ENCODE measurements around the gene CDO1.
"Not testable (repeated sequence)": the region's sequence is repeated elsewhere in the genome, so short reads cannot be mapped to it uniquely, and the experiment has no call there.

Gene CDO1

DNA sequence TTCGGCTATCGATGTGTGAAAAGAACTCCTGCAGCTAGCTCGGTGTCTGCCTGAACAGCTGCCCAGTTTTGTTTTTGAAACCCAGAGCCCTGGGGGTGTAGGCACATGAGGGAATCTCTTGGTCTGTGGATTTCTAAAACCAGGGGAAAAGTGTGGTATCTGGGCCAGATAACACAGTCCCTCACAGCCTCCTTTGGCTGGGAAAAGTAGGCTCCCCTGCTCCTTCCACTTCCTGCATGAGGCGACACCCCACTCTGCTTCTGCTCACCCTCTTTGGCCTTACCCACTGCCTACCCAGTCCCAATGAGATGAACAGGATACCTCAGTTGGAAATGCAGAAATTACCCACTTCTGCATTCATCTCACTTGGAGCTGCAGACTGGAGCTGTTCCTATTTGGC is 9.5 kb upstream of the CDO1 start:
- no peak for DNase-seq

DNA sequence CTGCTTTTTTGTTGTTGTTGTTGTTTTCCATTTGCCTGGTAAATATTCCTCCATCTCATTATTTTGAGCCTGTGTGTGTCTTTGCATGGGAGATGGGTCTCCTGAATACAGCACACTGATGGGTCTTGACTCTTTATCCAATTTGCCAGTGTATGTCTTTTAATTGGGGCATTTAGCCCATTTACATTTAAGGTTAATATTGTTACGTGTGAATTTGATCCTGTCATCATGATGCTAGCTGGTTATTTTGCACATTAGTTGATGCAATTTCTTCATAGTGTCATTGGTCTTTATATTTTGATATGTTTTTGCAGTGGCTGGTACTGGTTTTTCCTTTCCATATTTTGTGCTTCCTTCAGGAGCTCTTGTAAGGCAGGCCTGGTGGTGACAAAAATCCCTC is 8.5 kb upstream of the CDO1 start:
- DNase-seq = not testable (repeated sequence)

DNA sequence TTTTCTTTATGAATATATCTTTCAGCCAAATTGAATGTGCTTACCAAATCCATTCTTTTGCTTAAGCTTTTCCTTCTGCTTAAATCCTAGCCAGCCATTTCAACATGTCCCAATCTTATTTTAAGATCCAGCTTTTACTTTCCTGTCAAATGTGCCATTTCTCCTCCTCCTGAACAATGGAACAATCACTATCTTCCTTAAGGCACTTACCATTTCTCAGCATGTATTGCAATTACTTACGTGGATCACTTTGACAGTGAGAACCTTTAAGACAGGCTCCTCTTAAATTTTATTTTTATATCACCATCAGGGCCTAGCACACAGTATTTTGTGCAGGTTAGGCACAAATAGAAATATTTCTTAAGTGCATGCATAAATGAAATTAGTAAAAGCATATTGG is 4.4 kb upstream of the CDO1 start:
- DNase-seq = no peak

DNA sequence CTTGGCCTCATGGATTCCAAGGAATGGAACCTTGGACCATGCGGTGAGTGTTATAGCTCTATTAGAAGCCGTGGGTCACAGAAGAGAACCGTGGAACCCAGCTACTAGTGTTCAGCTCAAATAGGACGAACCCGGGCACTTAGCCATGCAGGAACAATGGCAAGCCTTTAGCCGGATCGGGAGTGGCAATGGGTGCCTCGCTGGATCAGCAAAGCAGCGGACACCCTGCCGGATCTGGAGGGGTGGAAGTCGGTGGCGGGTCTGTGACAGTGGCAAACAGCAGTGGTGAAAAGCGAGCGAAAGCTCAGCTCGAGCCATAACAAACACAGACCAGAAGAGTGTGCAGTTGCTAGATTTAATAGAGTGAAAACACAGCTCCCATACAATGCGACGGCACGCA is 2.4 kb upstream of the CDO1 start:
- DNase-seq = no peak

DNA sequence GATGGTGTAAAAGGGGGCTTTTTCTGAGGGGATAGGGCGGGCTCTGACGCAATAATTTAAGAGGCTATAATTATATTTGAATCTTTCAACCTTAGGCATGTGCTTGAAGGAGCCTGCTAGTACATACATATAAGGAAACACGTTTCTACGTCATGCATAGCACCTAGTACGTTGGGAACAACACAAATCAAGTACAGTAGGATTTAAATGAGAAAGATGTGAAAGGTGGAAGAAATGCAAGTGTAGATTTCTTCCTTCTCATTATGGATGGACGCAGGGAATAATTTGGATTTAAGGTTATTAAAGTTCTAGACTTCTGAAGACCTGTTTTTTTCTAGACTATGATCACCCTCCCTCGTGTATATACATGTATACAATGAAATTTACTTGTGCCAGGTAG is 927 bp upstream of the CDO1 start:
- DNase-seq = no peak

DNA sequence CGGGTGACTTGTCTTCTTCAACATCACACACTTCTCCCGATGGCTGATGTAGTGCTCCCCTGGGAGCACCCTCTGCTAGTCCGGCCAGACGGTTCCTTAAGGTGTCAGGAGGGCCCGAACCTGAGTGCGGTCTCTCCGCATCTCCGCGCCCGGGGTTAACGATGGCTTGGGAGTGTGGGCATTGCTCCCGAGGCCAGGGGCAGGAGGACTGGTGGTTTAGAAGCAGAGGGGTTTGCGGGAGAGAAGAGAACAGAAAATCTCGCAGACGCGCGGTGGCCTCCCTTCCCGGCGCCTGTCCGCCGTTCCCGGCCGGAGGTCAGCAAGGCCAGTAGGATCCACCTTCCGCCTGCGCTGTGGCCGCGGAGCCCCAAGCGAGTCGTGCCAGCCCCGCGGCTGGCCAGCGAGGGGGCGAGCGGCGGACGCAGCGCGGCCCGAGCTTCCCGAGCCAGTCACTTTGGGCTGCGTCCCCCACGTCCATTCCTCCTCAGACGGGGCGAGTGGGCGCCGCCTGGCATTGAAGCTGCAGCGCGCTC is 700 bp downstream of the CDO1 start:
- no peak for DNase-seq

DNA sequence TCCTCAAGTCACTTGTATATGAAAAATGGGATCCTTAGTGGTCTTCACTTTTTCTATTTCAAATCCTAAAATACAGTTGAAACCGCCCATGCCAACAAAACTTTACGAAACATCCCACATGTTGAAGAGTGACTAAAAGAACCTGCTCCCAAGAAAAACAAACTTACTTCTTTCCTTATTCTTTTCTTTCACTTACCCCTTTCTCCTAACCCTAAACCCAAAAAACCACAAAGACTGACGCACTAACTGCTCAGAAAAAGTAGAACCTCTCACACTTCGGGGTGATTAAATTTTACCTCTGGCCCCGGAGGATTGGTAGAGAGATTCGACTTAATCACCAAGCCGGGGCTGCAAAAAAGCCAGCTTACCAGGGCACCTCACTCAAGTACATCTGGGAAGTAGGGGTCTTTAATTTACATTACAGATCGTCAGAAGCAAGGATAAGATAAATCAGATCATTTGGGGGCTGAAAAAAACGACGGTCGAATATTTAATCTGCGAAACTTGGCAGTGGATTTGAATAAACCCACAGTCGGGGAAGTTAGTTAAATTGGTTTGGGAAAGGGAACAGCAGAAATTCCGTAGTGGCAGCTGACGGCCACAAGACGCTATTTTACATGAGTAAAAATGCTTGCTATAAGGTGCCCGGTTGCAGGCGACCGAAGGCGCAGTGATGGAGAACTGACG is 1.3 kb downstream of the CDO1 start:
- no peak for DNase-seq

DNA sequence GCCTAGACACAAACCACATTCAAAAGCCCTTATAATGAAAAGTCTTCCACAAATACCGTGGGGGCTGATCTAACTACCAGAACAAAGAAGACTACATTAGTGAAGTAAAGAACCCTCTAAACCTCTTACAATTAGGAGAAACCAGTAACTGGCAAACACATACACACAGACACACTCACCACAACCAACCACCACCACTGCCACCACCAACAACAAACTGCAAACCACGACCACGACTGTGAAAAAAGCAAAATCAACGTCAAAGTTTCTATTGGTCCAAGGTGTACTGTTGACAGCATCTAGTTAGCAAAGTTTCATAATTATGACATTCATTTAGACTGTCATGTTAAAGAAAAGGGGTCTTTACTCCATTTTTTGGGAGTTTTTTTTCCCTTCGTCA is 2.7 kb downstream of the CDO1 start:
- DNase-seq = no peak

DNA sequence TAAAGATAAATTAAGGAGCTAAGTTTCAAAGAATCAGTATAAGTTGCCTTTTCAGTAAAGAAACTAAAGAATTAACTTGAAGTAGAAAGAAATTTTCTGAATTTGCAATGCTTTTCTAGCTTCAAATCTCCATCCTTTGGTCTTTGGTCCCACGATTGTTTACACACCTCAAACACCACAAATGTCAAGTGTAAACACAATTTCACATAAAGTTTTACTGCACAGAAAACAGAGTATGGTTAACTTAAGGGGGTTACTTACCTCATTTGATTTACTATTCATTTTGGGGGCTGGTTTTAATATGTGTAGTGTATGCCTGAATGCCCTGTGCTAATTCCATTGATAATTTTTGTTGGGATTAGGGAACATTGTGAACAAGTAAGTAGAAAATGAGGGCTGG is 4.1 kb downstream of the CDO1 start:
- DNase-seq = no peak

DNA sequence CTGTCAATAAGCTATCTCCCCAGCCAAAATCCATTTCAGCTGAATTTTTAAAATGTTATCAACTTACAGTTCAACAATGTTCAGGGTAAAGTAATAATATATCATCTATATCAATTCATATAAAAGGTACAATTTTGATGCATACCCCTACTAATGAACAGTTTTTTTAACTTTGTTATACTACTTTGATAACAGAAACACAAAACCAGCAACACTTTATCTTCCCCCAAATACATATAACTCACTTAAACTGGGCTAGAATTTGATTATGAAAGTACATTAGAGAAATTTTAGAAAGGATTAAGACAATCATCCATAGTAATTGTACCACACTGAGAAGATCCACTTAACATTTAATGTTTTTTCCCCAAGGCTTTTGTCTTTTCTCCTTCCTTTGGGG is 5.1 kb downstream of the CDO1 start:
- no peak for DNase-seq

DNA sequence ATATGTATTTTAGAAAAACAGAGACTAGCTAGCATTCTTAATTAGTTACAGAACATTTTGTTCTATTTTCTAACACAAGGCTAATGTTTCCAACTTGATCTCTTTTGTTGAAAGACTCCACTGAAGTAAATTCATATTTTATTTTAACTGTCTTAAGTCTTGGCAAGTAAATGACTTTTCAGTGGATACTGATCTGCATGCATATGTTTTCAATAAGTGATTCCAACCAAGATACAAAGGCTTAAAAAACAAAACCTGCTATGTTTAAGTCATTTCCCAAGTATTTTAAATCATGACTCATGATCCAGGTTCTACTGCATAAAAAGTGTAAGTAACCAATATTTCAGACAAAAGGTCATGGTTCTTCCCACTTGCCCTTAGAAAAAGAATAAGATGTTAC is 5.7 kb downstream of the CDO1 start:
- no peak for DNase-seq

DNA sequence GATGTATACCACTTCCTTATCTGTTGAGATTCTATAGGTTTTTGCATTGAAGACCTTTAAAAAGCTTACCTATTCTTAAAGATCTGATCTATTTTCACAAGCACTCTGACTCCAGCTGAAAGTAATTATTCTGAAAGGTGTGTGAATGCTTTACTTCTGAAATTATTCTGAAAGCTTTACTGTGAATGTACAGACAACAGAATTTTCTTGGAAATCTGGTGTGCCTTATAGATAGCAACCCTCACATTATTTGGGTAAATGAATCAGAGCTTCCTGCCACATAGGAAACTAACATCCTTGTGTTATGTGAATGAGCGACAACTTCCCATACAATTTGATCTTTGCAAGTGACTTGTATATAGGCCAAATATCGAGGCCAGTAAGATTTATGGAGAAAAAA is 6.5 kb downstream of the CDO1 start:
- DNase-seq = no peak

DNA sequence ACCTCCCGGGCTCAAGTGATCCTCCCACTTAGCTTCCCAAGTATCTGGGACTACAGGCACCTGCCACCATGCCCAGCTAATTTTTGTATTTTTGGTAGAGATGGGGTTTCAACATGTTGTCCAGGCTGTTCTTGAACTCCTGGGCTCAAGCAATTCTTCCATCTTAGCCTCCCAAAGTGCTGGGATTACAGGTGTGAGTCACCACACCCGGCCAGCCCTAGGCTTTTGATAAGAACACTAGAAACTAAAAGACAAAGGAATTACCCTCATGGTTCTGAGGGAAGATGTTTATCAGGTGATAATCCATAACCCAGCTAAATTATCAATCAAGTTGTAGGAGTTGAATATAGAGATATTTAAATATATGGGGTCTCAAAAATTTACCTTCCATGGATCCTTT is 8.4 kb downstream of the CDO1 start:
- DNase-seq = not testable (repeated sequence)

DNA sequence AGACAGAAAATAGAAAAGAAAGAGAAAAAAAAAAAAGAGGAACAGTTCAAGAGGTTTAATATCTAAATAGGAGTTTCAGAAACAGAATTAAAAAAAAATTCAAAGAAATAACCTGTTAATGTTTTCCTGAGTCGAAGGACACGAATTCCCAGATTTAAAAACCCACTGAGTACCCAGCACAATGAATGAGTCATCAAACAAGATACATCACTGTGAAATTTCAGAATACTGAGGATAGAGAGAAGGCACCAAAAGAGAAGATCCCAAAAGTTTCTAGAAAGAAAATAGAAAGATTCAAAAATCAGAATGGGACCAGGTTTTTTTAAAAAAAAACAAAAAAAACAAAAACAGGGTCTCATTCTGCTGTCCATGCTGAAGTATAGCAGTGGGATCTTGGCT is 8.8 kb downstream of the CDO1 start:
- DNase-seq = no peak

DNA sequence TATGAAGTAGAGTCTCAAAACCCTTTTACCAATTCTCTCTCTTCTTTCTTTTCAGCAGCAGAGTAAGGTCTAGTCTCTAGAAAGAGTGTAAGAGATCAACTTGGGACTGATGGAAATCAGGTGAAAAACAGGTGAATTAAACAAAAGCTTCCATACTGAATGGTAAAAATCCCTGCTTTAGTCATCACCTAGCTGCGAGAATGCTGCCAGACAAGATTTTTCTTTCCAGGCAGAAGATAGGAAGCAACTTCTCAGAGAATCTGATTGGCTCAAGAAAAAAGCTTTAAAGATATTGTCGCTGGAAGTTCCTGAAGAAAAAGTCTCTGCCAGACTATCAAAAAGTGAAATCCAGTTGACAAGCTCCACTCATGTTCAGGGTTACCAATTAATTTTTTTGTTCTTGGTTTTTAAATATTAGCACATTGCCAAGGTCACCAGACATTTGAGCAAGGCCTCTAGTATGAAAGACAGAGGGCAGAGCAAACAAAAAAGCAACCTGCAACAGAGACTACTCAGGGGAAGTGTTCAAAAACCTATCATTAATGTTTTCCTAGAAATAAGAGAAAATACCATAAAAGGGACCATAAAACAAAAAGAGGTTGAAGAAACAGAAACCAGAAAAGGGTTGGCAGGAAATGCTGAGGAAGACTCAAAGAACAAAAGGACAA is 9.3 kb downstream of the CDO1 start:
- no peak for DNase-seq

DNA sequence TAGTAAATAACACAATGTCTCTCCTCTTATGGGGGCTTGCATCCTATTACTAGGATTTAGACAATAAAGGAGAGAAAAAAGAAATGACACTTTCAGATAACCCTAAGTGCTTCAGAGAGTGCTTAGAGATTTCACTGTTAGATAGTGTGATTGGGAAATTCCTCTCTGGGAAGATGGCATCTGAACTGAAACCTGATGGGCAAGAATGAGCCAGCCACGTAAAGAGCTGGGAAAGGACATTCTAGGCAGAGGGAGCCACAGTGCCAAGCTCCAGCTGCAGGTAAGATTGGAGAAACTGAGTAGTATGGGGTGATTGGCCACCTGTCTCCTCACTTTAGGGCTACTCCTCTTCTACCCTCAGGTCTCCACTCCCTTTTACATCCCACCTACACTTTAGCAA is 14.5 kb downstream of the CDO1 start:
- DNase-seq = no peak

DNA sequence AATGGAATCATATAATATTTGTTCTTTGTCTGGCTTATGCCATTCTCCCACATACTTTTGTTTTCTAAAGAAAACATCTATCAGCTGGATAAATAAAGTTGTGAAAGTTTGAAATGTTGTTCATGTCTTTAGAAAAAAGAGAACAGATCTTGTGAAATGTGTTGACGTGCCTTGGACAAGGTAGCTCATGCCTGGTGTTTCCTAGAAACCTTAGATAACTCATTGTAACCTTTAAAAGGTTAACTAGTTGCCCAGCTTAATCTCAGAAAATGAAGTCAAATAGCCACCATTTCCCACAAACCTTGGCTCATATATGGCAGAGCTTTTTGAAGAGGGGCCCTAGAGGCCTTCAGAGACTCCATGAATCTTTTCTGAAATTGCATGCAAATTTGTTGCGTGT is 15.3 kb downstream of the CDO1 start:
- no peak for DNase-seq

DNA sequence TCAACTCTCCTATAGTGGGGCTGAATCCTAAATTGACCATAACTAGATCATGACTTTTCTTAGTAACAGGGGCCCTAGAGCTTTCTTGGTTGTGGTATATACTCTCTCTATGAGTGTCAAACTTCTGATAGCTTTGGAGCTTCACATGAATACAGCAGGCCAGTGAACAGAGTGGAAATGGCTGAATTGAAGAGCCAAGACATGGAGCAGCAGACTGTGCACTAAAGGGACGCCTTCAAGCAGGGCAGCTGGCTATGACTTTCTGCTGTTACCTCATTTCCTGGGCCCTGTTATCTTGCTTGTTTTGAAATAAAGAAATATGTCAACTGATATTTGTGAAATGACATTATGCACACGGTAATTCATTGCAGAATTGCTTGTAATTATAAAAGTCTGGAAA is 16.4 kb downstream of the CDO1 start:
- DNase-seq = no peak

DNA sequence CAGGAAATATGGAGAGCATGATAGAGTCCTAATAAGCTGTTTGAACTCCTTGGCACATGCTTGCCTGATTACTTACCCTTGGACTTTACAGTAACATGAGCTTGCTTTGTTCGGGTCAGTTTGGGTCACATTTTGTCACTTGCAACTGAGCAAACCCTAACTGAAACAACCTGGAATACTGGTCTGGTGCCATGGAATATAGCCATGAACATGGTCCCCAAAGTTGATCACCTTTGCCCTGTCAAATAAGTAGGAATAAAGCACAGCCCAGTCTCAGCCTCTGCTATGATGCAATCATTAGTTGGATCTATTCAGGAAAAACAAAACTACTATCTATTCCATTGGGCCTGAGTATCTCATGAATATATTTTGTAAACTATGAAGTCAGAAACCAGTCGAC is 18.2 kb downstream of the CDO1 start:
- DNase-seq = no peak

DNA sequence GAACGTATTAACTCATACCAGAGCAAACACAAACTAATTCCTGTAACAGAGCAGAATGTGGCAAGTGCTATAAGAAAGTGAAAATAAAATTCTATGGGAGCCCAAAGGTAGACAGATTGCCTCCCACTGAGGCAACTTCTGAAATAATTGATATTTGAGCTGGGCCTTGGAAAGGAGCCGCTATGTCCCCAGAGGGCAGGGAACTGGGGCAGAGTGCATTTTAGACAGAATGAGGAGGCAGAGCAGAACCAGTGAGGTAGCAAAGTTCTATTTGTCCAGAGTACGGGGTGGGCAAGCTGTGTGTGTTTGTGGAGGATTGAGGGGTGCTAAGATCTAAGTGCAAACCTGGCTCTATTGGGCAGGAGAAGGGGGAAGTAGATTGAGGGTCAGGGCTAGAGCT is 19.8 kb downstream of the CDO1 start:
- DNase-seq = no peak

DNA sequence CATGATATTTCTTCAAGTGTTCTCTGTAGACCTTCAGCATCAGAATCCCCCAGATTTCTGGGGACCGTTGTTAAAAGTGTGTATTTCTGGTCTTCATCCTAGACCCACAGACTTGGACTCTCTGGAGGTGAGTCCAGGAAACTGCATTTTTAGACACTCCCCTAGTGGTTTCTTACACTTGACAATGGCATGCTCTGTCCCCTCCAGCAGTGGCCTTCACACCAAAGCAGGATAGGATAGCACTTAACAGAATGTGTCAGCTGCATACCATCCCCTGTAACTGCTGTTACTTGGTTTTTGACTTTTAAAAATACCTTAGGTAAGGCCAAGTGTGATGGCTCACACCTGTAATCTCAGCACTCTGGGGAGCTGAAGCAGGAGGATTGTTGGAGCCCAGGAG is 20.8 kb downstream of the CDO1 start:
- DNase-seq = no peak

DNA sequence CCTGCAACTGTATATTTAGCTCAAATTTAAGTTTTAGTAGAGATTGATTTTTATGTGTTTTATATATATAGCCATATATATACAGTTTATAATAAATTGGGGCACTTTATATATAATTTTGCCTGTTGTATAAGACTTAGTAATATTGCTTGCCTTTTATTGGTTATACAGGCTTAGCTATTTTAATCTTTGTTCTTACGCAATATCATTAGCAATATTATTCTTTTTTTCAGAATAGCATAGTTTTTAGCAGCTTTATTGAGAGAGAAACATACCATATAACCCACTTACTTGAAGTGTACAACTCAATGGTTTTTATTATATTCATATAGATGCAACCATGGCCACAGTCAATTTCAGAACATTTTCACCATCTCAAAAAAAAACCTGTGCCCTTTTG is 28.0 kb downstream of the CDO1 start:
- DNase-seq = no peak

DNA sequence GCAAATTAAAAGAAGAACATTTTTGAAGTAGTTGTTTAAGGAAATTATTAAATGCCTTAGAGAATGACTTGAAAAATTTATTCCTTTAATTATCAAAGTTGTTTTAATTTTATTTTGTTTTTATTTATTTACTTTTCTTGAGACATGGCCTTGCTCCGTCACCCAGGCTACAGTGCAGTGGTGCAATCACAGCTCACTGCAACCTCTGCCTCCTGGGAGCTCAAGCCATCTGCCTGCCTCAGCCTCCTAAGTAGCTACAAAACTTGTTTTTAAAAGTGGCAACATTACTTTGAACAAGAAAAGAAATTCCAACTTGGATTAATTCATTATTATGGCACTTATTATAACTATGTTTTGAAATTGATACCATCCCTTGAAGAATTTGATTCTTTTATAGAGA is 29.0 kb downstream of the CDO1 start:
- no peak for DNase-seq

DNA sequence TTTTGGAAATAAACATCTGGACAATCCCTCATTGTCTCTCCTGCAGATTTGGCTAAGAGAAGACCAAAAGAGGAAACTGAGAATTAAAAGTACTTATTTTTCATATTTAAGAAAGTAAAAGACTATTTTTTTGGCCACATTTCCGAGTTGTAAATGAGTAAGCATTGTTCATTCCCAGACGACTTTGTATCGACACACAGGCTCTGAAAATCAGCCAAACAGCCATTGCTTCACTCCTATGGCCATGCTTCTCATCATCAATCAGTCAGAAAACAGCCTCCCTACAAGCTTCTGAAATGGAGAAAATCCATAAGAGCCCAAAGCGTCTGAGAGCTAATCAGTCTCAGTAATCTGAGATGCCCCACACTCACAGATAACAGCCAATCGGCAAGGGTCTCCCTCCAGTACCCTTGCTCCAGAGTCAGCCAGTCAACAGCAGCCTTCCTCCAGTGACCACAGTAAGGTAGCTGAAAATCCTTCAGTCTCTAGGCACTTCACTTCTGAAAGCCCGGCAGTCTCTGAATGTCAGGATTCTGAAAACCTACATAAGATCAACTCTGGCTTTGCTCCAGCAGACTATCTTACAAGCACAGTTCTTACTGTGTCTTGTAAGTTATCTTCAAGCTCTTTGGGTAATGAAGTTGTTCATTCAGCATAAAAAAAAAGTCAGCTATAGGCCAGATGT is 30.9 kb downstream of the CDO1 start:
- DNase-seq = no peak
